Transverse colon (tissue), 4 donors: ENCODE data around the gene BICDL1.

Source experiments
- CTCF ChIP-seq, 5 experiments: fragments of 200-600 bp in 3 of 5; fragments of 450-650 bp in 2 of 5; sonication (generic) in 3 of 5; IDR thresholded peaks; 1 replicate in 2 of 5; 2 replicates in 3 of 5; pipeline ENCODE4 v1.5.1; 2016 to 2017; ENCODE audit warnings: antibody characterized with exemption in 5 of 5, inconsistent platforms in 3 of 5, mild to moderate bottlenecking in 2 of 5, moderate library complexity in 1 of 5
- EP300 ChIP-seq: sonication (generic); formaldehyde crosslinking; IDR thresholded peaks from one replicate; pipeline ENCODE4 v1.6.1; 2017; ENCODE audit warnings: antibody characterized with exemption, low read depth
- POLR2A ChIP-seq: fragments of 450-650 bp; IDR thresholded peaks from one replicate; pipeline ENCODE4 v1.6.1; 2016; ENCODE audit warnings: antibody characterized with exemption, mild to moderate bottlenecking, moderate library complexity
- POLR2AphosphoS5 ChIP-seq, 3 donors: sonication (generic); formaldehyde crosslinking; IDR thresholded peaks; one replicate each; pipeline ENCODE4 v1.6.1; 2016; ENCODE audit warnings: antibody characterized with exemption in 3 of 3

GRCh38 chr12:120015313-120015712 is 26.3 kb downstream of the BICDL1 start:
- TF ChIP-seq CTCF (IDR thresholded peaks at IDR 0.05) (no peak), POLR2AphosphoS5 (IDR thresholded peaks at IDR 0.05) (no peak), POLR2A (no peak), EP300 (no peak)
